K562 treated with DMSO at 1 percent for 4 hours (cell line): ENCODE results near the gene KRT1. TPM values are rescaled to one million over a fixed set of nuclear protein-coding genes. Genes with fewer than 3 reads are reported as not detected.

ENCODE experiments used
- total RNA-seq: library from RNA; unstranded; fragments of 300-600 nt; gene quantifications from 2 replicates; pipeline ENCODE4 v1.2.3, GENCODE V29; 2022; ENCODE audit not compliant: insufficient read depth

Gene KRT1
- total RNA-seq: not detected in 2 replicates

GRCh38 chr12:52680363-52680762 lies at the start of gene KRT1:
TSS of gene KRT1 (minus strand) at chr12:52680407. CDS start at chr12:52680348, 59 bp downstream.

GRCh38 chr12:52703424-52703823 lies 23.2 kb upstream of the KRT1 start, which contains the start of gene KRT77:
TSS of gene KRT77 (minus strand) at chr12:52703524. CDS start at chr12:52703434, 90 bp downstream.

GRCh38 chr12:52651726-52652261 lies 28.4 kb downstream of the KRT1 start, which contains the start of gene KRT2:
TSS of gene KRT2 (minus strand) at chr12:52652211. CDS start at chr12:52652142, 69 bp downstream.

Other genes with a start within 250 kb of the KRT1 start
- gene KRT75, start 246.0 kb downstream of the KRT1 start, total RNA-seq: not detected in 2 replicates
- not detected in 2 replicates for gene KRT6B, start 228.3 kb downstream of the KRT1 start, total RNA-seq
- gene KRT6C, start 206.6 kb downstream of the KRT1 start, total RNA-seq: not detected in 2 replicates
- not detected in 2 replicates for gene KRT6A, start 187.2 kb downstream of the KRT1 start, total RNA-seq
- gene KRT5, start 160.0 kb downstream of the KRT1 start, total RNA-seq: not detected in 2 replicates
- gene KRT71, start 127.3 kb downstream of the KRT1 start, total RNA-seq: not detected in 2 replicates
- gene KRT74, start 106.6 kb downstream of the KRT1 start, total RNA-seq: not detected in 2 replicates
- 0.35 TPM in 1 of 2 replicates, not detected in the other for gene KRT72, start 78.9 kb downstream of the KRT1 start, total RNA-seq
- gene KRT73, start 61.8 kb downstream of the KRT1 start, total RNA-seq: not detected in 2 replicates
- gene KRT2, start 28.2 kb downstream of the KRT1 start, total RNA-seq: 0.84 TPM in 1 of 2 replicates, not detected in the other
- gene KRT77, start 23.1 kb upstream of the KRT1 start, total RNA-seq: not detected in 2 replicates
- gene KRT76, start 96.9 kb upstream of the KRT1 start, total RNA-seq: not detected in 2 replicates
- gene KRT3, start 115.7 kb upstream of the KRT1 start, total RNA-seq: not detected in 2 replicates
- not detected in 2 replicates for gene KRT4, start 133.7 kb upstream of the KRT1 start, total RNA-seq
- gene KRT79, start 153.9 kb upstream of the KRT1 start, total RNA-seq: not detected in 2 replicates
- not detected in 2 replicates for gene KRT78, start 168.6 kb upstream of the KRT1 start, total RNA-seq
- 491 and 520 TPM in 2 replicates for gene KRT8, start 224.7 kb upstream of the KRT1 start, total RNA-seq